HL-60 (cell line): ENCODE data around the gene CD19.

Source experiments
- DNase-seq, 2 experiments: peaks; one replicate each; pipeline ENCODE4 v3.0.0-alpha.2; 2010 to 2020; ENCODE audit warnings: low read depth in 1 of 2, low spot score in 1 of 2
- H3K27ac ChIP-seq: fragments of 250-450 bp; sonication (Bioruptor Pico); replicated peaks from 2 replicates; pipeline ENCODE4 v1.5.1; 2020; ENCODE audit warnings: mild to moderate bottlenecking, moderate library complexity
- H3K27me3 ChIP-seq: fragments of 250-450 bp; sonication (Bioruptor Pico); 2 replicates; pipeline ENCODE4 v1.5.1; 2021; ENCODE audit warnings: mild to moderate bottlenecking, moderate library complexity; ENCODE audit not compliant: insufficient read depth, poor library complexity, severe bottlenecking
- H3K4me3 ChIP-seq: replicated peaks from 2 replicates; pipeline ENCODE4 v1.5.1; 2011; ENCODE audit warnings: mild to moderate bottlenecking, control low read depth, low read length; ENCODE audit not compliant: insufficient read depth
- GABPA ChIP-seq: IDR thresholded peaks from 2 replicates; pipeline ENCODE4 v1.6.1; 2012; ENCODE audit warnings: low read depth
- POLR2AphosphoS5 ChIP-seq: IDR thresholded peaks from 2 replicates; pipeline ENCODE4 v1.6.1; 2012; ENCODE audit warnings: low read depth
- SPI1 ChIP-seq: IDR thresholded peaks from 2 replicates; pipeline ENCODE4 v1.6.1; 2012; ENCODE audit warnings: low read depth, mild to moderate bottlenecking, borderline replicate concordance
- TF ChIP-seq, protein P1 (sequence below): IDR thresholded peaks from one replicate; pipeline ENCODE4 v1.5.1; 2011; ENCODE audit warnings: low read length, control low read depth, inconsistent platforms; ENCODE audit not compliant: insufficient read depth
- TF ChIP-seq, protein P2 (sequence below): IDR thresholded peaks from 2 replicates; pipeline ENCODE4 v1.6.1; 2012; ENCODE audit warnings: low read depth; ENCODE audit not compliant: insufficient replicate concordance

Gene CD19

DNA sequence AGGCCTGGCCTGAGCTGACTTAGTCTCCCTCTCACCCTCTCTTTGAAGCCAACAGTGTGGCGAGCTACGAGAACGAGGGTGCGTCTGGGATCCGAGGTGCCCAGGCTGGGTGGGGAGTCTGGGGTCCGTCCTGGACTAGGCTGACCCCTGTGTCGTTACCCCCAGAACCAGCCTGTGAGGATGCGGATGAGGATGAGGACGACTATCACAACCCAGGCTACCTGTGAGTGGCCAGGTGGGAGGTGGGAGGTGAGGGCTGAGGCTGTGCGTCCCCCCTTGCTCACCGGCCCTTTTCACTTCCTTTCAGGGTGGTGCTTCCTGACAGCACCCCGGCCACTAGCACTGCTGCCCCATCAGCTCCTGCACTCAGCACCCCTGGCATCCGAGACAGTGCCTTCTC, 54.7 kb downstream of the CD19 start:
- Histone ChIP-seq H3K27ac (no peak overlapping the region), H3K4me3 (no peak overlapping the region)
- TF ChIP-seq, protein P1, sequence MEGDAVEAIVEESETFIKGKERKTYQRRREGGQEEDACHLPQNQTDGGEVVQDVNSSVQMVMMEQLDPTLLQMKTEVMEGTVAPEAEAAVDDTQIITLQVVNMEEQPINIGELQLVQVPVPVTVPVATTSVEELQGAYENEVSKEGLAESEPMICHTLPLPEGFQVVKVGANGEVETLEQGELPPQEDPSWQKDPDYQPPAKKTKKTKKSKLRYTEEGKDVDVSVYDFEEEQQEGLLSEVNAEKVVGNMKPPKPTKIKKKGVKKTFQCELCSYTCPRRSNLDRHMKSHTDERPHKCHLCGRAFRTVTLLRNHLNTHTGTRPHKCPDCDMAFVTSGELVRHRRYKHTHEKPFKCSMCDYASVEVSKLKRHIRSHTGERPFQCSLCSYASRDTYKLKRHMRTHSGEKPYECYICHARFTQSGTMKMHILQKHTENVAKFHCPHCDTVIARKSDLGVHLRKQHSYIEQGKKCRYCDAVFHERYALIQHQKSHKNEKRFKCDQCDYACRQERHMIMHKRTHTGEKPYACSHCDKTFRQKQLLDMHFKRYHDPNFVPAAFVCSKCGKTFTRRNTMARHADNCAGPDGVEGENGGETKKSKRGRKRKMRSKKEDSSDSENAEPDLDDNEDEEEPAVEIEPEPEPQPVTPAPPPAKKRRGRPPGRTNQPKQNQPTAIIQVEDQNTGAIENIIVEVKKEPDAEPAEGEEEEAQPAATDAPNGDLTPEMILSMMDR, result no peak
- TF ChIP-seq SPI1 (no peak), POLR2AphosphoS5 (no peak), GABPA (no peak)
- TF ChIP-seq, protein P2, sequence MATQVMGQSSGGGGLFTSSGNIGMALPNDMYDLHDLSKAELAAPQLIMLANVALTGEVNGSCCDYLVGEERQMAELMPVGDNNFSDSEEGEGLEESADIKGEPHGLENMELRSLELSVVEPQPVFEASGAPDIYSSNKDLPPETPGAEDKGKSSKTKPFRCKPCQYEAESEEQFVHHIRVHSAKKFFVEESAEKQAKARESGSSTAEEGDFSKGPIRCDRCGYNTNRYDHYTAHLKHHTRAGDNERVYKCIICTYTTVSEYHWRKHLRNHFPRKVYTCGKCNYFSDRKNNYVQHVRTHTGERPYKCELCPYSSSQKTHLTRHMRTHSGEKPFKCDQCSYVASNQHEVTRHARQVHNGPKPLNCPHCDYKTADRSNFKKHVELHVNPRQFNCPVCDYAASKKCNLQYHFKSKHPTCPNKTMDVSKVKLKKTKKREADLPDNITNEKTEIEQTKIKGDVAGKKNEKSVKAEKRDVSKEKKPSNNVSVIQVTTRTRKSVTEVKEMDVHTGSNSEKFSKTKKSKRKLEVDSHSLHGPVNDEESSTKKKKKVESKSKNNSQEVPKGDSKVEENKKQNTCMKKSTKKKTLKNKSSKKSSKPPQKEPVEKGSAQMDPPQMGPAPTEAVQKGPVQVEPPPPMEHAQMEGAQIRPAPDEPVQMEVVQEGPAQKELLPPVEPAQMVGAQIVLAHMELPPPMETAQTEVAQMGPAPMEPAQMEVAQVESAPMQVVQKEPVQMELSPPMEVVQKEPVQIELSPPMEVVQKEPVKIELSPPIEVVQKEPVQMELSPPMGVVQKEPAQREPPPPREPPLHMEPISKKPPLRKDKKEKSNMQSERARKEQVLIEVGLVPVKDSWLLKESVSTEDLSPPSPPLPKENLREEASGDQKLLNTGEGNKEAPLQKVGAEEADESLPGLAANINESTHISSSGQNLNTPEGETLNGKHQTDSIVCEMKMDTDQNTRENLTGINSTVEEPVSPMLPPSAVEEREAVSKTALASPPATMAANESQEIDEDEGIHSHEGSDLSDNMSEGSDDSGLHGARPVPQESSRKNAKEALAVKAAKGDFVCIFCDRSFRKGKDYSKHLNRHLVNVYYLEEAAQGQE, result no peak

DNA sequence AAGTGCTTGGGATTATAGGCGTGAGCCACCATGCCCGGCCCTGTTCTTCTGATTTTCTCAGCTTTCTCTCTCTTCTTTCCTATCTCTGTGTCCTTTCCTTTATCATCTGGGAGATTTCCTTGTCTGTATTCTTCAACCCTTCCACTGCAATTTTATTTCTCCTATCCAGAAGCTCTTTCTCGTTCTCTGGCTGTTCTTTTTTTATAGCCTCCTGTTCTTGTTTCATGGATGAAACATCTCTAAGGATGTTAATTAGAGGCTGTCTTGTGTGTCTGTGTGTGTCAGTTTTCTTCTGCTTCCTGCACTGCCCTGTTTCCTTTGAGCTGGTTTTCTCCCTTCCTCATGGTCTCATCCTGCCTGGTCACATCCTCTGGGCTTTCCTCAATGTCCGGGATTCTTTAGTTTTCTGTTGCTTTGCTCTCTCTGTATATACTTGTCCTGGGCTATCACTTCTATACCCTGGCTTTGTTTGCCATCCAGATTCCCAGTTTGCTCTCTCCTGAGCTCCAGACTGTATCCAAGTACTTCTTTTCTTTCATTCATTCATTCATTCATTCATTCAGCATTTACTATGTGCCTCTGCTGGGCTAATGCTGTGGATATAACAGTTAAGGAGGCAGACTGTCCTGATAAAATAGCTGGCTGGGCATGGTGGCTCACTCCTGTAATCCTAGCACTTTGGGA, 55.5 kb downstream of the CD19 start:
- TF ChIP-seq POLR2AphosphoS5, result no peak
- TF ChIP-seq, protein P1, result no peak
- TF ChIP-seq, protein P2, result no peak
- TF ChIP-seq GABPA, result no peak
- TF ChIP-seq SPI1, result no peak
- Histone ChIP-seq H3K27me3 (no peaks in the 10 kb centered on the region), H3K27ac (no peak overlapping the region)

More for the DNA sequence above, 54.7 kb downstream of the CD19 start:
- no peaks in the 10 kb centered on the region for H3K27me3 ChIP-seq
- no peak for DNase-seq

More for the DNA sequence above, 55.5 kb downstream of the CD19 start:
- no peak overlapping the region for H3K4me3 ChIP-seq
- no peak for DNase-seq
